ENCODE data around the gene TIPRL. TPM values are rescaled to one million over a fixed set of nuclear protein-coding genes. Genes with fewer than 3 reads are reported as not detected.
"Not testable (repeated sequence)": the region's sequence is repeated elsewhere in the genome, so short reads cannot be mapped to it uniquely, and the experiment has no call there.

TIPRL gene
- total RNA-seq, 4 donors from 2014 or later, result 13.7 to 37.5 (median 18.9) TPM

DNA sequence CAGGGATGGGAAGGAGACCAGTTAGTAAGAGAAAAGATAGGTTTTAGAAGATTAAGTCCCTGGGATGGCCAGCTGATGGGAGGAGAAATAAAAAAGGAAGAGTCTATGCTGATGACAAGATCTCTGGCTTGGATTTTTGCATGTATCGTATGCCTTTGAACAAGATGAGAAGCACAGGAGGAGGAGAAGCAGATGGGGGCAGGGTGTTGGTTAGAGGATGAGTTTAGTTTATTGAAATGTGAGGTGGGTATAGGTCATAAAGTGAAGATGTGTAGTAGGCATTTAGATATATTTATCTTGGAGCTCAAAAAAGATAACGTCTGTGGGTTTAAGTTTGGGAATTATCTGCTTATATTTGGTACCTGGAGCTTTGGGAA is 1.4 kb downstream of the TIPRL start:
- Histone ChIP-seq H3K27me3 (no peaks in the 10 kb centered on the region), H3K4me1 (peaks cover 22% of the 10 kb centered on the region), H3K4me3 (peak overlapping the region; percentile 71), H3K9me3 (no peaks in the 10 kb centered on the region), H3K27ac (peak overlapping the region; percentile 91), H3K36me3 (no peaks in the 10 kb centered on the region)
- DNase-seq (ENCODE audit: low spot score in 2 of 2), result no peak
- TF ChIP-seq, protein P1, sequence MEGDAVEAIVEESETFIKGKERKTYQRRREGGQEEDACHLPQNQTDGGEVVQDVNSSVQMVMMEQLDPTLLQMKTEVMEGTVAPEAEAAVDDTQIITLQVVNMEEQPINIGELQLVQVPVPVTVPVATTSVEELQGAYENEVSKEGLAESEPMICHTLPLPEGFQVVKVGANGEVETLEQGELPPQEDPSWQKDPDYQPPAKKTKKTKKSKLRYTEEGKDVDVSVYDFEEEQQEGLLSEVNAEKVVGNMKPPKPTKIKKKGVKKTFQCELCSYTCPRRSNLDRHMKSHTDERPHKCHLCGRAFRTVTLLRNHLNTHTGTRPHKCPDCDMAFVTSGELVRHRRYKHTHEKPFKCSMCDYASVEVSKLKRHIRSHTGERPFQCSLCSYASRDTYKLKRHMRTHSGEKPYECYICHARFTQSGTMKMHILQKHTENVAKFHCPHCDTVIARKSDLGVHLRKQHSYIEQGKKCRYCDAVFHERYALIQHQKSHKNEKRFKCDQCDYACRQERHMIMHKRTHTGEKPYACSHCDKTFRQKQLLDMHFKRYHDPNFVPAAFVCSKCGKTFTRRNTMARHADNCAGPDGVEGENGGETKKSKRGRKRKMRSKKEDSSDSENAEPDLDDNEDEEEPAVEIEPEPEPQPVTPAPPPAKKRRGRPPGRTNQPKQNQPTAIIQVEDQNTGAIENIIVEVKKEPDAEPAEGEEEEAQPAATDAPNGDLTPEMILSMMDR (IDR thresholded peaks at IDR 0.05), result no peak
- TF ChIP-seq POLR2AphosphoS5 (IDR thresholded peaks at IDR 0.05) (no peak), POLR2A (IDR thresholded peaks at IDR 0.05) (no peak), EP300 (IDR thresholded peaks at IDR 0.05) (no peak)
- 23% methylated on average over 2 of the region's 2 CpGs for WGBS

- not testable (repeated sequence) for H3K27me3 ChIP-seq; H3K27ac ChIP-seq; H3K9me3 ChIP-seq; DNase-seq (ENCODE audit: low spot score in 2 of 2); H3K4me3 ChIP-seq; H3K36me3 ChIP-seq
- peaks cover 22% of the 10 kb centered on the region for H3K4me1 ChIP-seq
- 95% methylated on average over 15 of the region's 15 CpGs for WGBS
These were observed 2.4 kb downstream of the TIPRL start for GRCh38 chr1:168181063-168181720.

DNA sequence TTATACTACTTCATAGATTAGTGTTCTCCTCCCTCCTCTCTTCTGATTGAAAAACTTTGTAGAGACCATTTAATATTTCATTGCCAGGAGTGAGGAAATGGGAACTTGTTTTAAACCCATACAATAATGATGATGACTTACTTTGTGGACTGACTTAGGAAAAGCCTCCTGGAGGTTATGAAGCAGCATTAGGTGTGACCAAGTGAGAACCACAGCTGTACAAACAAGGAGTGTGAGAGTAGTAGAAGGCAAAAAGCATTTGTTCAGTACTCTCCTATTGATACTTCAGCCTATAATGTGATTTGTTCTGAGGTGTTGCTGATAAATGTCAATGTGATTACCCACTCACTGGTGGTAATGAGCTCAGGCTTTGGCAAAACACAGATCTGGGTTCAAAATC is 8.4 kb downstream of the TIPRL start:
- Histone ChIP-seq H3K9me3 (no peaks in the 10 kb centered on the region), H3K4me1 (no peaks in the 10 kb centered on the region), H3K36me3 (peaks cover 26% of the 10 kb centered on the region), H3K27ac (no peak overlapping the region), H3K4me3 (no peak overlapping the region), H3K27me3 (no peaks in the 10 kb centered on the region)
- DNase-seq (ENCODE audit: low spot score in 2 of 2), result no peak
- TF ChIP-seq POLR2A (IDR thresholded peaks at IDR 0.05) (no peak), EP300 (IDR thresholded peaks at IDR 0.05) (no peak), POLR2AphosphoS5 (IDR thresholded peaks at IDR 0.05) (no peak)
- TF ChIP-seq, protein P1 (IDR thresholded peaks at IDR 0.05), result no peak

GRCh38 chr1:168190403-168190802 is 11.6 kb downstream of the TIPRL start:
- DNase-seq (ENCODE audit: low spot score in 2 of 2), result no peak
- TF ChIP-seq POLR2A (IDR thresholded peaks at IDR 0.05) (no peak), EP300 (IDR thresholded peaks at IDR 0.05) (no peak), POLR2AphosphoS5 (IDR thresholded peaks at IDR 0.05) (no peak)
- TF ChIP-seq, protein P1 (IDR thresholded peaks at IDR 0.05), result no peak
- H3K4me3 ChIP-seq, result no peak overlapping the region
- no peak overlapping the region for H3K27ac ChIP-seq
- H3K9me3 ChIP-seq, result no peaks in the 10 kb centered on the region
- peaks cover 37% of the 10 kb centered on the region for H3K36me3 ChIP-seq
- 70% methylated on average over 2 of the region's 2 CpGs for WGBS
- H3K4me1 ChIP-seq, result no peaks in the 10 kb centered on the region
- H3K27me3 ChIP-seq, result no peaks in the 10 kb centered on the region

DNA sequence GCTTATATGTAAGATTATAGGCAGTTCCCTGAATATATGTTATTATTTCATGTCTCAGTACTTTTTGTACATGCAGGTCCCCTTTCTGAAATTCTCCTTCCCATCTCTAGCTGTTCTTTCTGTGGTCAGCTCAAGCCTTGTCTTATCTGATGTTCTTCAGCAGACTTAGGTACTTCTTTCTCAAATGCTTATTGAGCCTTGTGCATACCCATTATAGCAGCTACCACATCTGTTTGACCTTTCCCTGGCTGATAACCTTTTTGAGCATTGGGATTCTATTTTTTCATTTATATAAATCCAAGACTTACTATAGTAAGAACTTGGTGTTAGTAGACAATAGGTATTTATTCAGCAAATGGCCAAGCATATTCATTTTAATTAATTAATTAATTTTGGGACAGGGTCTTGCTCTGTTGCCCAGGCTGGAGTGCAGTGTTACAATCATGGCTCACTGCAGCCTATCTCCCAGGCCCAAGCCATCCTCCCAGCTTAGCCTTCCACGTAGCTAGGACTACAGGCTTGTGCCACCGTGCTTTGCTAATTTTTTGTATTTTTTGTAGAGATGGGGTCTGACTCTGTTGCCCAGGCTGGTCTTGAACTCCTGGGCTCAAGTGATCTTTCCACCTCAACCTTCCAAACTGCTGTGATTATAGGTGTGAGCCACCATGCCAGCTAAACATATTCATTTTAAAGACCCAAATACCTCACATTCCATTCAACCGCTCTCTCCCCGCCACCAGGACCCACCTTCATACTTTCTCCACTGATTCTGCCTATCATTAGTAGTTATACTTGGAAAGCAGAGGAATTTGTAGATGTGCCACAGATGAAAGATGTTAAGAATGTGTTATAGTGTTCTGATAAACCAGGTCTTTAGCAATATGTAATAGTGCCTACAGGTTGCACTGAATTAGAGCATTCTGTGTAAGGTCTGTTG is 16.7 kb downstream of the TIPRL start:
- H3K9me3 ChIP-seq, result no peaks in the 10 kb centered on the region
- no peak overlapping the region for H3K4me3 ChIP-seq
- H3K27ac ChIP-seq, result no peak overlapping the region
- no peak for DNase-seq (ENCODE audit: low spot score in 2 of 2)
- peaks cover 63% of the 10 kb centered on the region for H3K36me3 ChIP-seq
- TF ChIP-seq EP300 (IDR thresholded peaks at IDR 0.05) (no peak), POLR2AphosphoS5 (IDR thresholded peaks at IDR 0.05) (no peak), POLR2A (IDR thresholded peaks at IDR 0.05) (no peak)
- TF ChIP-seq, protein P1 (IDR thresholded peaks at IDR 0.05), result no peak
- WGBS, result 98% methylated on average over 4 of the region's 4 CpGs
- H3K4me1 ChIP-seq, result no peaks in the 10 kb centered on the region
- no peaks in the 10 kb centered on the region for H3K27me3 ChIP-seq
